Neutrophil (primary cell): ENCODE results near the gene THUMPD3.

Experiments
- H3K27ac ChIP-seq: fragments of 200-600 bp; sonication (generic); 2 replicates; pipeline ENCODE4 v1.5.1; 2016; ENCODE audit warnings: mild to moderate bottlenecking, moderate library complexity
- H3K27me3 ChIP-seq: fragments of 200-600 bp; sonication (generic); 2 replicates; pipeline ENCODE4 v1.6.0; 2016; ENCODE audit warnings: mild to moderate bottlenecking
- H3K36me3 ChIP-seq: fragments of 200-600 bp; sonication (generic); 2 replicates; pipeline ENCODE4 v1.5.1; 2017
- H3K4me1 ChIP-seq, 2 experiments: fragments of 200-600 bp in 1 of 2; sonication (generic) in 1 of 2; 1 replicate in 1 of 2; 2 replicates in 1 of 2; pipeline versions ENCODE4 v1.5.1 to v1.6.1; 2013 to 2016; ENCODE audit warnings: low read depth in 1 of 2, low read length in 1 of 2, mild to moderate bottlenecking in 1 of 2, moderate library complexity in 1 of 2; ENCODE audit not compliant: control insufficient read depth in 1 of 2, insufficient read depth in 1 of 2
- H3K4me3 ChIP-seq, 2 experiments: fragments of 200-600 bp in 1 of 2; sonication (generic) in 1 of 2; 1 replicate in 1 of 2; 2 replicates in 1 of 2; pipeline ENCODE4 v1.5.1; 2013 to 2016; ENCODE audit warnings: low read depth in 1 of 2, low read length in 1 of 2, mild to moderate bottlenecking in 1 of 2, moderate library complexity in 1 of 2
- H3K9me3 ChIP-seq: fragments of 200-600 bp; sonication (generic); 2 replicates; pipeline ENCODE4 v1.5.1; 2016
- TF ChIP-seq, protein P1 (sequence below): fragments of 200-600 bp; sonication (generic); IDR thresholded peaks from 2 replicates; pipeline ENCODE4 v1.5.1; 2016; ENCODE audit warnings: antibody characterized with exemption

The THUMPD3 gene

DNA sequence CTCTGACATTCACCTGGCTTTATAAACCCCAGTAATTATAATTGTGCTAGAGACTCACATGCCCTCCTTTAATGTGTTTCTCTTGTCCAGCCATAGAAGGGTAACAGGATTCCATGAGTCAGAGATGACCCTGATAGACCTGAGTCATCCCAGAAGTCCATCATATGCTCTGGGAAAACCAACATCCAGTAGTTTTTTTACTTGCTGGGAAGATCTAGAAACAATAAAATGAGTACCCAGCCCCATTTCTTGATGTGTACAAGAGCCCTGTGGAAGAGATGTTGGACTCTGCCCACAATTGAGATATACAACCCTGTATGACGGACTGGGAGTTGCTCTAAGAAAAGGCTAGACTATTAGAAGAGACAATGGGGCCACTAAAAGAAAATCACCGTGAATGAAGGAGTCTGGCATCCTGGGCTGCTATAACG is 22.4 kb upstream of the THUMPD3 start:
- H3K4me1 ChIP-seq, result no peaks in the 10 kb centered on the region
- TF ChIP-seq, protein P1, sequence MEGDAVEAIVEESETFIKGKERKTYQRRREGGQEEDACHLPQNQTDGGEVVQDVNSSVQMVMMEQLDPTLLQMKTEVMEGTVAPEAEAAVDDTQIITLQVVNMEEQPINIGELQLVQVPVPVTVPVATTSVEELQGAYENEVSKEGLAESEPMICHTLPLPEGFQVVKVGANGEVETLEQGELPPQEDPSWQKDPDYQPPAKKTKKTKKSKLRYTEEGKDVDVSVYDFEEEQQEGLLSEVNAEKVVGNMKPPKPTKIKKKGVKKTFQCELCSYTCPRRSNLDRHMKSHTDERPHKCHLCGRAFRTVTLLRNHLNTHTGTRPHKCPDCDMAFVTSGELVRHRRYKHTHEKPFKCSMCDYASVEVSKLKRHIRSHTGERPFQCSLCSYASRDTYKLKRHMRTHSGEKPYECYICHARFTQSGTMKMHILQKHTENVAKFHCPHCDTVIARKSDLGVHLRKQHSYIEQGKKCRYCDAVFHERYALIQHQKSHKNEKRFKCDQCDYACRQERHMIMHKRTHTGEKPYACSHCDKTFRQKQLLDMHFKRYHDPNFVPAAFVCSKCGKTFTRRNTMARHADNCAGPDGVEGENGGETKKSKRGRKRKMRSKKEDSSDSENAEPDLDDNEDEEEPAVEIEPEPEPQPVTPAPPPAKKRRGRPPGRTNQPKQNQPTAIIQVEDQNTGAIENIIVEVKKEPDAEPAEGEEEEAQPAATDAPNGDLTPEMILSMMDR, result no peak
- no peak overlapping the region for H3K27ac ChIP-seq
- no peak overlapping the region for H3K4me3 ChIP-seq
- H3K27me3 ChIP-seq, result no peaks in the 10 kb centered on the region
- H3K9me3 ChIP-seq, result no peaks in the 10 kb centered on the region
- H3K36me3 ChIP-seq, result no peaks in the 10 kb centered on the region

GRCh38 chr3:9342696-9343095 is 20.2 kb upstream of the THUMPD3 start:
- no peaks in the 10 kb centered on the region for H3K36me3 ChIP-seq
- H3K4me3 ChIP-seq, result no peak overlapping the region
- no peaks in the 10 kb centered on the region for H3K9me3 ChIP-seq
- H3K27ac ChIP-seq, result no peak overlapping the region
- no peaks in the 10 kb centered on the region for H3K4me1 ChIP-seq
- H3K27me3 ChIP-seq, result no peaks in the 10 kb centered on the region
- TF ChIP-seq, protein P1, result no peak

DNA sequence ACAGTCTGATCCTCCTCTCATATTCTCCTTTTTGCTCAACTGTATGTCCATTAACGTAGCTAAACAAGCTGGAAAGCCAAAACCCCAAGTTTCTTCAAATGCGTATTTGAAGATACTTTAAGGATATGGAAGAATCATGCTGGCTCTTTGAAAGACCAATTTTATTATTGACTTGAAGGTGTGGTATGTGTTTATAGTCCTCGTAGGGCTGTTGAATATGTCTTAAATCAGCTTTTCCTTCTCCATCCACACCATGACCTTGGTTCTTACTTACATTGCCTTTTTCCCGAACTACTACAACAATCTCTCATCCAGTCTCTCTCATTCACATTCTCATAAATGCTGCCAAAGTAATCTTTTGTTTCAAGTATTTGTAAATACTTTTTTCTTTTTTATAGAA is 19.7 kb upstream of the THUMPD3 start:
- Histone ChIP-seq H3K4me3 (no peak overlapping the region), H3K27ac (no peak overlapping the region), H3K4me1 (no peaks in the 10 kb centered on the region), H3K36me3 (no peaks in the 10 kb centered on the region), H3K9me3 (no peaks in the 10 kb centered on the region), H3K27me3 (no peaks in the 10 kb centered on the region)
- TF ChIP-seq, protein P1, result no peak

DNA sequence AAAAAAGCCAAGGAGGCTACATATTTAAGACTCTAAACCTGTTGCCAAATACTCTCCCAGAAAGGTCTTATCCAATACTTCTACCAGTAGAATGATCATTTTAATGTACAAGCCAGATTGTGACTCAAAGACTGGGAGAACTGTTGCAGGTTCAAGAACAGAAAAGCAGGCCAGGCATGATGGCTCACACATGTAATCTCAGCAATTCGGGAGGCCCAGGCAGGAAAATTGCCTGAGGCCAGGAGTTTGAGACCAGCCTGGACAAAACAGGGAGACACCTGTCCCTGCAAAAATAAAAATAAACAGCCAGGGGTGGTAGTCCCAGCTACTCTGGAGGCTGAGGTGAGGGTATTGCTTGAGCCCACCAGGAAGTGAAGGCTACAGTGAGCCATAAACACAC is 17.8 kb upstream of the THUMPD3 start:
- Histone ChIP-seq H3K4me3 (no peak overlapping the region), H3K9me3 (no peaks in the 10 kb centered on the region), H3K27ac (no peak overlapping the region), H3K4me1 (no peaks in the 10 kb centered on the region), H3K36me3 (no peaks in the 10 kb centered on the region), H3K27me3 (no peaks in the 10 kb centered on the region)
- TF ChIP-seq, protein P1, result no peak

DNA sequence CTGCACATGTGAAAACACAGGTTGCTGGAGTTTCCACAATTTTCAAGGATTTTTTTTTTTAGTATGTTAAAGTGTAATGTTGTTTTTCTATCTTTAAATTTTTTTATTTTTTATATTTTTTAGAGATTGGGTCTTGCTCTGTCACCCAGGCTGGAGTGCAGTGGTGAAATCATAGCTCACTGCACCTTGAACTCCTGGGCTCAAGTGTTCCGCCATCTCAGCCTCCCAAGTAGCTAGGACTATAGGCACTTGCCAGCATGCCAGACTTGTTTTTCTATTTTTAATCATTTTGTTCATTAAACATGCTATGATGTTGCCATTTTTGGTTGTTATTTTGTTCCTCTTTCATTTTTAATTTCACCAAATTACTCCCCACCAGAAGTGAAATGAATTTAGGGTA is 16.7 kb upstream of the THUMPD3 start:
- Histone ChIP-seq H3K4me3 (no peak overlapping the region), H3K4me1 (no peaks in the 10 kb centered on the region), H3K27me3 (no peaks in the 10 kb centered on the region), H3K9me3 (no peaks in the 10 kb centered on the region), H3K27ac (no peak overlapping the region), H3K36me3 (no peaks in the 10 kb centered on the region)
- TF ChIP-seq, protein P1, result no peak

DNA sequence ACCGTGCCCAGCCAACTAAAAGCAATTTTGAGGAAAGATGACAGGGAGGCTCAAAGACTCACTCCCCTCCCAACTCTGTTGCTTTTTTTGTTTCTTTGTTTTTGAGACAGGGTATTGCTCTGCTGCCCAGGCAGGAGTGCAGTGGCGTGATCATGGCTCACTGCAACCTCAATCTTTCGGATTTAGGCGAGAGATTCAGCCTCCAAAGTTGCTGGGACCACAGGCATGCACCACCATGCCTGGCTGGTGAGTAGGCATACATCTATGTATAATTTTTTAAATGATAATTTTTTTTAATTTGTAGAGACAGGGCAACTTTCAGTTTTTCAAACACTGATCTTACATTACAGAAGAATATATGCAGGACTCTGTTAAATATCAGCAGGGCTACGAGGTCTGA is 15.8 kb upstream of the THUMPD3 start:
- no peak overlapping the region for H3K27ac ChIP-seq
- no peak overlapping the region for H3K4me3 ChIP-seq
- no peaks in the 10 kb centered on the region for H3K9me3 ChIP-seq
- TF ChIP-seq, protein P1, result no peak
- no peaks in the 10 kb centered on the region for H3K36me3 ChIP-seq
- H3K4me1 ChIP-seq, result no peaks in the 10 kb centered on the region
- no peaks in the 10 kb centered on the region for H3K27me3 ChIP-seq
